HepG2 (cell line): Measurements from ENCODE around the gene GSTM1.

Source experiments
- EP300 ChIP-seq, 3 experiments: sonication (generic) in 1 of 3; formaldehyde crosslinking in 1 of 3; IDR thresholded peaks; 2 replicates each; pipeline versions ENCODE4 v1.5.1 to v1.6.1; 2011 to 2020; ENCODE audit warnings: low read depth in 2 of 3, low read length in 2 of 3, borderline replicate concordance in 1 of 3, improper control_type of control experiment in 1 of 3, mild to moderate bottlenecking in 1 of 3, missing genetic modification reagents in 1 of 3, moderate library complexity in 1 of 3
- MAFG ChIP-seq: sonication (generic); formaldehyde crosslinking; IDR thresholded peaks from 2 replicates; pipeline ENCODE4 v1.5.1; 2020; ENCODE audit warnings: mild to moderate bottlenecking, missing genetic modification reagents
- NFIC ChIP-seq: IDR thresholded peaks from 2 replicates; pipeline ENCODE4 v1.6.1; 2012; ENCODE audit warnings: mild to moderate bottlenecking, low read length, inconsistent platforms
- PATZ1 ChIP-seq: sonication (generic); formaldehyde crosslinking; IDR thresholded peaks from 2 replicates; pipeline ENCODE4 v1.4.0; 2020; ENCODE audit warnings: missing genetic modification reagents
- SIN3B ChIP-seq: fragments of 150-350 bp; IDR thresholded peaks from 2 replicates; pipeline ENCODE4 v1.6.1; 2014; ENCODE audit warnings: low read length
- SMC3 ChIP-seq: IDR thresholded peaks from 2 replicates; pipeline ENCODE4 v1.6.1; 2011; ENCODE audit warnings: low read length, improper control_type of control experiment
- SP5 ChIP-seq: IDR thresholded peaks from 2 replicates; pipeline ENCODE4 v1.6.1; 2016; ENCODE audit warnings: low read depth, borderline replicate concordance
- SRF ChIP-seq: IDR thresholded peaks from 2 replicates; pipeline ENCODE4 v1.6.1; 2011; ENCODE audit warnings: mild to moderate bottlenecking, low read depth, low read length, moderate library complexity
- SUZ12 ChIP-seq: fragments of 150-350 bp; IDR thresholded peaks from 2 replicates; pipeline ENCODE4 v1.6.1; 2014; ENCODE audit warnings: low read depth, low read length
- TCF7 ChIP-seq: sonication (generic); IDR thresholded peaks from 2 replicates; pipeline ENCODE4 v1.6.1; 2016; ENCODE audit warnings: antibody characterized with exemption, low read depth
- ZFX ChIP-seq: sonication (generic); formaldehyde crosslinking; IDR thresholded peaks from 2 replicates; pipeline ENCODE4 v1.4.0; 2020; ENCODE audit warnings: mild to moderate bottlenecking, low read depth, missing genetic modification reagents, moderate library complexity
- ZNF337 ChIP-seq: sonication (generic); formaldehyde crosslinking; IDR thresholded peaks from 2 replicates; pipeline ENCODE4 v1.5.1; 2020; ENCODE audit warnings: missing genetic modification reagents, low read depth, mild to moderate bottlenecking, borderline replicate concordance
- ZNF782 ChIP-seq: sonication (generic); formaldehyde crosslinking; IDR thresholded peaks from 2 replicates; pipeline ENCODE4 v1.4.0; 2020; ENCODE audit warnings: missing genetic modification reagents, mild to moderate bottlenecking, borderline replicate concordance

- no peak for TF ChIP-seq SP5 (CRISPR knock-in tag)
- TF ChIP-seq SRF: no peak
- no peak for TF ChIP-seq ZFX (CRISPR knock-in tag)
- TF ChIP-seq PATZ1 (CRISPR knock-in tag): no peak
- no peak for TF ChIP-seq SIN3B
- TF ChIP-seq SMC3: no peak
- TF ChIP-seq EP300 (IDR thresholded peaks at IDR 0.05; ENCODE audit: low read depth in 2 of 2, low read length in 2 of 2): no peak
- TF ChIP-seq EP300 (CRISPR knock-in tag; IDR thresholded peaks at IDR 0.05; ENCODE audit: borderline replicate concordance): no peak
- TF ChIP-seq NFIC: no peak
- TF ChIP-seq SUZ12: no peak
- TF ChIP-seq TCF7: no peak
- TF ChIP-seq ZNF782 (CRISPR knock-in tag): no peak
- TF ChIP-seq MAFG (CRISPR knock-in tag): no peak
- no peak for TF ChIP-seq ZNF337 (CRISPR knock-in tag)
Observed at GRCh38 chr1:109653306-109653705, 34.3 kb upstream of the GSTM1 start.
